Natural killer cell (primary cell): Measurements from ENCODE around the gene SPRED2. TPM values are rescaled to one million over a fixed set of nuclear protein-coding genes. Genes with fewer than 3 reads are reported as not detected.

Source experiments
- ATAC-seq, 3 donors: fragments of 150-1000 bp in 2 of 3; fragments of 200-7000 bp in 1 of 3; cut with Tn5 transposase; 1 replicate in 1 of 3; 2 replicates in 2 of 3; pipeline ENCODE4 v1.10.0; 2021; ENCODE audit warnings: mild to moderate bottlenecking in 2 of 3, moderate library complexity in 2 of 3
- DNase-seq, 2 donors: peaks; one replicate each; pipeline versions ENCODE4 v3.0.0 to v3.0.0-alpha.2; 2013 to 2021; ENCODE audit warnings: mixed read lengths in 1 of 2
- H3K27ac ChIP-seq: one replicate; pipeline ENCODE4 v1.5.1; 2013; ENCODE audit warnings: mild to moderate bottlenecking, low read length
- H3K27me3 ChIP-seq: one replicate; pipeline ENCODE4 v1.6.1; 2013; ENCODE audit warnings: low read length; ENCODE audit not compliant: control insufficient read depth, insufficient read depth
- H3K36me3 ChIP-seq: one replicate; pipeline ENCODE4 v1.6.1; 2013; ENCODE audit warnings: low read length; ENCODE audit not compliant: control insufficient read depth, insufficient read depth
- H3K4me1 ChIP-seq: one replicate; pipeline ENCODE4 v1.6.1; 2013; ENCODE audit warnings: low read length; ENCODE audit not compliant: control insufficient read depth, insufficient read depth
- H3K4me3 ChIP-seq: one replicate; pipeline ENCODE4 v1.5.1; 2013; ENCODE audit warnings: low read length
- H3K9me3 ChIP-seq: one replicate; pipeline ENCODE4 v1.6.1; 2013; ENCODE audit warnings: low read length; ENCODE audit not compliant: control insufficient read depth, insufficient read depth
- H3K27ac Mint-ChIP-seq, 2 donors: one replicate each; pipeline ENCODE4 v1.8.0; 2022; ENCODE audit warnings: mild to moderate bottlenecking in 2 of 2, mixed read lengths in 2 of 2, moderate library complexity in 1 of 2
- H3K27me3 Mint-ChIP-seq, 2 donors: one replicate each; pipeline ENCODE4 v1.8.0; 2022; ENCODE audit warnings: low read depth in 2 of 2, mixed read lengths in 2 of 2
- H3K36me3 Mint-ChIP-seq: one replicate; pipeline ENCODE4 v1.8.0; 2022; ENCODE audit warnings: mixed read lengths
- H3K4me1 Mint-ChIP-seq, 2 donors: one replicate each; pipeline ENCODE4 v1.8.0; 2022; ENCODE audit warnings: mixed read lengths in 2 of 2
- H3K4me3 Mint-ChIP-seq: one replicate; pipeline ENCODE4 v1.8.0; 2022; ENCODE audit warnings: mild to moderate bottlenecking, moderate library complexity, mixed read lengths
- H3K9me3 Mint-ChIP-seq, 2 donors: one replicate each; pipeline ENCODE4 v1.8.0; 2022; ENCODE audit warnings: mixed read lengths in 2 of 2
- WGBS: methylation state at CpG from one replicate; pipeline ENCODE4 v1.1.7; 2013; ENCODE audit warnings: missing lambda C conversion rate; ENCODE audit not compliant: insufficient coverage; 5-methylcytosine and 5-hydroxymethylcytosine counted together
- intact Hi-C: fragments of 100-400 bp; cut with micrococcal nuclease; formaldehyde crosslinking; loops from one replicate; pipeline ENCODE4 v1.14.2; 2022
- total RNA-seq, 4 donors: library from RNA; stranded (reverse); fragments of 120-200 nt in 1 of 4; gene quantifications; one replicate each; pipeline versions ENCODE4 v1.2.3 to v1.2.4, GENCODE V29; 2013 to 2022
- TF ChIP-seq, protein P1 (sequence below): fragments of 200-600 bp; IDR thresholded peaks from one replicate; pipeline ENCODE4 v1.8.0; 2022; ENCODE audit warnings: antibody characterized with exemption

Gene SPRED2
- total RNA-seq, 3 donors from 2014 or later (not counting 1 experiment from before 2014, with no cell fraction given), result 3.8 to 8.6 (median 8.3) TPM

DNA sequence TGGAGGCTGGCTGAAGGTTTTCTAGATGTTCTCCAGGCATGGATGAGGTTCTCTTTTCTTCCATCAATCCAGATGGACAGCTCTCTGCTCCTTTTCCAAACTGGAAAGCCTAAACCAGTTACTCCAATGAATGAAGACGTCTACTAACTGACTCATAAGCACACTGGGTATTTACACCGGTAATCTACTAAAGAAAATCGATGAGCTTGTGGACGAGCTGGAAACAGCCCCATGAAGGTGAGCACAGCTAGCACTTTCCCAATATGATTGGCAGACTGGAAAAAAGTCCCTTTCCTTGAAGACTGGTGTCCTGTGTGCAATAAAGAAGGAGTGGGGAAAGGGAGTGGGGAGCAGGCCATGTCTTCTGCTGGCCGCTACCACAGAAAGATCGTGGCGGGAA, 120.8 kb downstream of the SPRED2 start:
- 93% methylated on average over 7 of the region's 7 CpGs for WGBS
- H3K4me1 ChIP-seq, result no peaks in the 10 kb centered on the region
- TF ChIP-seq, protein P1, sequence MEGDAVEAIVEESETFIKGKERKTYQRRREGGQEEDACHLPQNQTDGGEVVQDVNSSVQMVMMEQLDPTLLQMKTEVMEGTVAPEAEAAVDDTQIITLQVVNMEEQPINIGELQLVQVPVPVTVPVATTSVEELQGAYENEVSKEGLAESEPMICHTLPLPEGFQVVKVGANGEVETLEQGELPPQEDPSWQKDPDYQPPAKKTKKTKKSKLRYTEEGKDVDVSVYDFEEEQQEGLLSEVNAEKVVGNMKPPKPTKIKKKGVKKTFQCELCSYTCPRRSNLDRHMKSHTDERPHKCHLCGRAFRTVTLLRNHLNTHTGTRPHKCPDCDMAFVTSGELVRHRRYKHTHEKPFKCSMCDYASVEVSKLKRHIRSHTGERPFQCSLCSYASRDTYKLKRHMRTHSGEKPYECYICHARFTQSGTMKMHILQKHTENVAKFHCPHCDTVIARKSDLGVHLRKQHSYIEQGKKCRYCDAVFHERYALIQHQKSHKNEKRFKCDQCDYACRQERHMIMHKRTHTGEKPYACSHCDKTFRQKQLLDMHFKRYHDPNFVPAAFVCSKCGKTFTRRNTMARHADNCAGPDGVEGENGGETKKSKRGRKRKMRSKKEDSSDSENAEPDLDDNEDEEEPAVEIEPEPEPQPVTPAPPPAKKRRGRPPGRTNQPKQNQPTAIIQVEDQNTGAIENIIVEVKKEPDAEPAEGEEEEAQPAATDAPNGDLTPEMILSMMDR, result no peak
- no peak overlapping the region for H3K4me3 ChIP-seq
- Mint-ChIP-seq H3K9me3 (no peaks in the 10 kb centered on the region), H3K36me3 (peaks cover 7% of the 10 kb centered on the region), H3K4me3 (no peak overlapping the region), H3K27me3 (no peaks in the 10 kb centered on the region), H3K4me1 (no peaks in the 10 kb centered on the region), H3K27ac (no peak overlapping the region)
- DNase-seq (no peak), ATAC-seq (no peak)
- no peak overlapping the region for H3K27ac ChIP-seq
- intact Hi-C loops, result no loop called here
- no peaks in the 10 kb centered on the region for H3K9me3 ChIP-seq
- H3K36me3 ChIP-seq, result no peaks in the 10 kb centered on the region
- no peaks in the 10 kb centered on the region for H3K27me3 ChIP-seq

DNA sequence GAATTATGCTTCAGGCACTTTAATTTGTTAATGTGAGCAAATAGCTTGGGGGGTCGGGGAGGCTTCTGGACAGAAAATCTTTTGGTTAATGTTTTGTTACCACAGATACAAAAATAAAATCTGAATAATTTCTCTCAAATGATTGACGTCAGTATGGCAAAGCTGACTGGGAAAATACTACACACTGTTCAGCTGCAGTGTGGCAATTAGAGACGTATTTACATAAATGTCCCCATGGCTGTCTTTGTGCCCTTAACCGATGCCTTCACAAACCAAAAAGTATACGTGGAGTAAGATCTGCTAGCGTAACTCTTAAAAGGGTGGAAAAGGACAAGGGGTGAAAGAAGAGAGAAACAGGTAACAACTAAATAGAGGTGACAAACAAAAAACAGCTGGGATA, 121.3 kb downstream of the SPRED2 start:
- Mint-ChIP-seq H3K9me3 (no peaks in the 10 kb centered on the region), H3K27me3 (no peaks in the 10 kb centered on the region), H3K4me3 (no peak overlapping the region), H3K36me3 (peaks cover 7% of the 10 kb centered on the region), H3K27ac (no peak overlapping the region), H3K4me1 (no peaks in the 10 kb centered on the region)
- Histone ChIP-seq H3K27me3 (no peaks in the 10 kb centered on the region), H3K9me3 (no peaks in the 10 kb centered on the region), H3K4me1 (no peaks in the 10 kb centered on the region), H3K27ac (no peak overlapping the region), H3K36me3 (no peaks in the 10 kb centered on the region), H3K4me3 (no peak overlapping the region)
- TF ChIP-seq, protein P1, result no peak
- ATAC-seq (no peak), DNase-seq (no peak)
- 95% methylated on average over 5 of the region's 6 CpGs for WGBS
- intact Hi-C loops, result no loop called here

DNA sequence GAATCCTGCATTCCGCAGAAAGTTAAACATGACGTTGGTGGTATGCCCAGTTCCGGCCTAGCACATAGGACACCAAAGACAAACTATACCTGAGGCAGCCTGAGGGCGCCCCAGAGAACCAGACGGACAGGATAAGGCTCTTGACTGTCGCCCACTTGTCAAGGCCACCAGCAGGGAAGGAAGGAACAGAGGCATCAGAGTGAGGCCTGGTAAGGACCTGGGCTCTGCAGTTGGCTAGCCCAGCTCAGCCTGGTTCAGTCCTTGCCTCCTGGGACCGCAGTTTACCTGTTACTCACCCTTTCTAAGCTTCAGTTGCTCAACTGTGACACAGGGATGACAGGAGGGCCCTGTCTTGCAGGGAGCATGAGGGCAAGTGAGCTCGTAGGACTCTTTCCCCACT, 122.7 kb downstream of the SPRED2 start:
- Histone ChIP-seq H3K27ac (no peak overlapping the region), H3K4me3 (no peak overlapping the region), H3K36me3 (no peaks in the 10 kb centered on the region), H3K27me3 (no peaks in the 10 kb centered on the region), H3K9me3 (no peaks in the 10 kb centered on the region), H3K4me1 (no peaks in the 10 kb centered on the region)
- Mint-ChIP-seq H3K27ac (no peak overlapping the region), H3K27me3 (no peaks in the 10 kb centered on the region), H3K9me3 (no peaks in the 10 kb centered on the region), H3K4me1 (no peaks in the 10 kb centered on the region), H3K4me3 (no peak overlapping the region), H3K36me3 (peaks cover 7% of the 10 kb centered on the region)
- intact Hi-C loops, result no loop called here
- TF ChIP-seq, protein P1, result no peak
- 86% methylated on average over 8 of the region's 8 CpGs for WGBS
- ATAC-seq, result no peak
- no peak for DNase-seq

DNA sequence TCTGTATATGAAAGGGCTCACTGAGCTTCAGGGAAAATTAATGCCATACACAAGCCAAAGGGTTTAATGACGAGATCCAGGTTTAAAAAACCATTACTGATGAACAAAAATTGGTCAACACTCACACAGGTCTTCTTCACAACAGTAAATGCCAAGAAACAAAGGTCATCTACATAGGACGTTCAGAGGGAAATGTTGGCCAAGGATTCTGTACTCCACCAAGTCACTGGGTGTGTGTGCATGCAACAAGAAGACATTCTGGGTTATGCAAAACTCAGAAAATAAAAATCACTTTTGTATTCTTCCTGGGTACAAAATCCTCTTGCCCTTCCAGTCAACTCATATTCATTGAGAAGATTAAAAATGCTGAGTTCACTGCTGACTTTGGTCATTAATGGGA, 126.5 kb downstream of the SPRED2 start:
- peaks cover 6% of the 10 kb centered on the region for H3K27me3 ChIP-seq
- ATAC-seq (no peak), DNase-seq (no peak)
- H3K27ac Mint-ChIP-seq, result no peak overlapping the region
- peaks cover 15% of the 10 kb centered on the region for H3K4me1 ChIP-seq
- intact Hi-C loops, result no loop called here
- peaks cover 20 to 24% of the 10 kb centered on the region in 2 donors for H3K27me3 Mint-ChIP-seq
- H3K9me3 ChIP-seq, result no peaks in the 10 kb centered on the region
- TF ChIP-seq, protein P1, result no peak
- H3K4me1 Mint-ChIP-seq, result peaks cover 19 to 23% of the 10 kb centered on the region in 2 donors
- peaks cover 6% of the 10 kb centered on the region for H3K36me3 Mint-ChIP-seq
- WGBS, result 76% methylated on average over 2 of the region's 2 CpGs
- H3K4me3 ChIP-seq, result no peak overlapping the region
- H3K36me3 ChIP-seq, result no peaks in the 10 kb centered on the region
- H3K4me3 Mint-ChIP-seq, result no peak overlapping the region
- no peaks in the 10 kb centered on the region for H3K9me3 Mint-ChIP-seq
- H3K27ac ChIP-seq, result no peak overlapping the region
